Large intestine (tissue), 12 donors: ENCODE measurements around the gene WDR19. TPM values are rescaled to one million over a fixed set of nuclear protein-coding genes. Genes with fewer than 3 reads are reported as not detected.
A peak's percentile ranks its signal among the peaks of the same experiment; 100 is the strongest.
"Not testable (repeated sequence)": the region's sequence is repeated elsewhere in the genome, so short reads cannot be mapped to it uniquely, and the experiment has no call there.

Experiments
- DNase-seq, 2 donors: peaks; one replicate each; pipeline versions ENCODE4 v3.0.0 to v3.0.0-alpha.2; 2013
- H3K27ac ChIP-seq: one replicate; pipeline ENCODE4 v1.5.1; 2013; ENCODE audit warnings: low read length
- H3K27me3 ChIP-seq: 2 replicates; pipeline ENCODE4 v1.6.1; 2013; ENCODE audit warnings: low read length; ENCODE audit not compliant: control insufficient read depth, insufficient read depth
- H3K36me3 ChIP-seq: 2 replicates; pipeline ENCODE4 v1.6.1; 2013; ENCODE audit warnings: low read length; ENCODE audit not compliant: control insufficient read depth, insufficient read depth
- H3K4me1 ChIP-seq: one replicate; pipeline ENCODE4 v1.6.1; 2013; ENCODE audit warnings: low read length; ENCODE audit not compliant: control insufficient read depth, insufficient read depth
- H3K4me3 ChIP-seq: one replicate; pipeline ENCODE4 v1.5.1; 2013; ENCODE audit warnings: low read length
- H3K9me3 ChIP-seq: one replicate; pipeline ENCODE4 v1.6.1; 2013; ENCODE audit warnings: mild to moderate bottlenecking, low read depth, low read length, moderate library complexity; ENCODE audit not compliant: control insufficient read depth
- WGBS: methylation state at CpG from one replicate; pipeline ENCODE4 v1.1.5; 2013; ENCODE audit warnings: low lambda C conversion rate; ENCODE audit not compliant: insufficient coverage; 5-methylcytosine and 5-hydroxymethylcytosine counted together
- long read RNA-seq, 11 donors: transcript quantifications; one replicate each; lab custom pipeline, GENCODE V29; 2026
- polyA plus RNA-seq: library from polyadenylated mRNA; unstranded; fragments of 120-200 nt; gene quantifications from one replicate; pipeline ENCODE4 v1.2.1, GENCODE V29; 2013

Gene WDR19
- polyA plus RNA-seq, result 26.2 TPM
- long read RNA-seq, donor 1, full-length matches to known transcripts, result 1 of 1 reads
- long read RNA-seq, donor 1, partial matches to known transcripts, result 0 of 1 reads
- long read RNA-seq, donor 1, other reads (novel, unspliced or antisense), result 0 of 1 reads
- long read RNA-seq, donor 2, partial matches to known transcripts, result 0 of 3 reads
- long read RNA-seq, donor 2, other reads (novel, unspliced or antisense), result 0 of 3 reads
- long read RNA-seq, donor 3, partial matches to known transcripts, result 0 of 1 reads
- long read RNA-seq, donor 3, other reads (novel, unspliced or antisense), result 0 of 1 reads
- long read RNA-seq, donor 4, result 0 reads
- long read RNA-seq, donor 5, partial matches to known transcripts, result 0 of 2 reads
- long read RNA-seq, donor 5, other reads (novel, unspliced or antisense), result 0 of 2 reads
- long read RNA-seq, donor 6, partial matches to known transcripts, result 6 of 8 reads
- long read RNA-seq, donor 6, other reads (novel, unspliced or antisense), result 0 of 8 reads
- long read RNA-seq, donor 7, full-length matches to known transcripts, result 1 of 37 reads
- long read RNA-seq, donor 7, partial matches to known transcripts, result 36 of 37 reads
- long read RNA-seq, donor 7, other reads (novel, unspliced or antisense), result 0 of 37 reads
- long read RNA-seq, donor 8, full-length matches to known transcripts, result 1 of 1 reads
- long read RNA-seq, donor 8, partial matches to known transcripts, result 0 of 1 reads
- long read RNA-seq, donor 8, other reads (novel, unspliced or antisense), result 0 of 1 reads
- long read RNA-seq, donor 9, partial matches to known transcripts, result 0 of 1 reads
- long read RNA-seq, donor 9, other reads (novel, unspliced or antisense), result 0 of 1 reads
- long read RNA-seq, donor 10, partial matches to known transcripts, result 0 of 2 reads
- long read RNA-seq, donor 10, other reads (novel, unspliced or antisense), result 0 of 2 reads
- long read RNA-seq, donor 11, result 0 reads

DNA sequence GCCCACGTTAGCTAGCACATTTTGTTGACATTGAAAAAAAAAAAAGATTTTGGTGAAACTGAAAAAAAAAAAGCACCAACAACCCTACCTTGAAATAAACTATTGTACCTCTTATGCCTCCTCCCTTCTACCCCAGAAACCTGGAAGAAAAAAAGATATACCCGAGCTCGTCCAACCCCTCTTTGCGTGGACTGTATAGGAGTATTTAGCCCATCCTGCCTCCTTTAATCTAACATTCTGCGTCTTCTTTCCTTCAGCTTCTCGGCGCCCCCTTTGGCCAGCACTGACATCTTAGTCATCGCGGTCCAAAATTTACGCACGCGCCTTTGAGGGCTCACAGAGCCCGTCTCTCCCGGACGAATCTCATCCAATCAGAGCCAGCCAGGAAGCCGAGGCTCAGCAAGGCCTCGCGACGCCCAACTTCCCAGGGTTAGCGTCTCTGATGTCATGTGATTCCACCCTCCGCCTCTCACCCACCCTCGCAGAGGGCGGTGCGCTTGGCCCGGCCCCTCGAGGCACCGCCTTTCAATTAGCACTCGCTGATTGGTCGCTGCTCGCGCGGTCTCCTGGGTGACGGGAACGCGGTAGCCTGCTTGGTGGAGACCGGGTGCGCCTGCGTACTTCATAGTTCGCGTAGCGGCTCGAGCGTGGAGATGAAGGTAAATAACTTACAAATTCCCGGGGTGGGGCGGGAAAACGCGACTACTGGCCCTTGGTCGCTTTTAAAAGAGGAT, at the start of gene WDR19:
Gene WDR19 (plus strand): TSS at position 625 of the 734 bp plus-strand sequence. CDS start 29 bp downstream, at position 654.
- peak within 1 kb of the TSS; percentile 67 for H3K4me3 ChIP-seq
- no CpG with 5 or more reads among the region's 48 CpGs for WGBS
- no peaks in the 10 kb centered on the region for H3K9me3 ChIP-seq
- H3K36me3 ChIP-seq, result no peaks in the 10 kb centered on the region
- no peaks in the 10 kb centered on the region for H3K27me3 ChIP-seq
- no peaks in the 10 kb centered on the region for H3K4me1 ChIP-seq
- peak within 1 kb of the TSS; percentile 52 for H3K27ac ChIP-seq
- peak; percentile 99 to 100 for DNase-seq

DNA sequence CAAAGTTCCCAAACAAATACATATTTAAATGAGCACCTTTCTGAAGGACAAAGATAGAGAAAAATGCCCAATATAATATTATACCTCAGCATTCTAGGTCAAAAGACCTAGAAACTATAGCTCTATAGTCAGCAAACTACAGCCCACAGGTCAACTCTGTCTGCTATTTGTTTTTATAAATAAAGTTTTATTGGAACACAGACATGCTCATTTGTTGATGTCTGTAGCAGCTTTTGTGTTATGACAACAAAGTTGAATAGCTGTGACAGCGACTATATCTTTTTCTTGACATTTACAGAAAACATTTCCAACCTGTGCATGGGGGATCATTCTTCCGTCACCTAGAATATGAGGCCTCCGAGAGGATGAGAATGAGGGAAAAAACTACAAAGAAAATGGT, 48.7 kb upstream of the WDR19 start:
- no peak for DNase-seq
- 100% methylated on average over 2 of the region's 3 CpGs for WGBS
- H3K4me1 ChIP-seq, result peaks cover 5% of the 10 kb centered on the region
- H3K4me3 ChIP-seq, result no peak overlapping the region
- H3K27ac ChIP-seq, result no peak overlapping the region
- no peaks in the 10 kb centered on the region for H3K27me3 ChIP-seq
- no peaks in the 10 kb centered on the region for H3K9me3 ChIP-seq
- no peaks in the 10 kb centered on the region for H3K36me3 ChIP-seq

DNA sequence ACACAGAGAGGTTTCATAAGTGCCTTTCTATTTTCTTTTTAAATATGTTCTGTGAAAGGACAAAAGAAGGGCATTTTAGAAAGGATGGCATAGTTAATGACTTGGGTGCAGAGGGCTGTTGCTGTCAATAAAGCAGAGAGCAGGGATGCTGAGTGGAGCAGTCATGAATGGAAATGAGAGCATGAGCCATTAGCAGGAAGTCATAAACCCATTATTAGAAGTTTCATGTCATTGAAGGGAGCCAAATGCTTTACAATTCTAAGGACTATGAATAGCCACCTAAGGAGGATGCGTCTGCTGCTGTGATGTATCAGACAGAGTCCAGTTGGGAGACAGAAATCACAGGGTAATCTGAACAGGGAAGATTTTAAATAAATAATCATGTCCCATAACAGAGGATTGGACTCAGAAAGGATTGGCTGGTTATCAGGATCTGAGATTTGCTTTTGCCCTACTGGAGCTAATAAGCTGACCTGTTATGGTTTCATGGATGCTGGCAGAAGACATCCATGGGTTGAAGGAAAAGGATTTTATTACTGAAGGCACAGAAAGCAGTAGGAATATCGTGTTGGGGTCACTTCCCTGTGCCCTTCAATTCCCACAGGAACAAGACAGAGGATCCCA, 47.5 kb upstream of the WDR19 start:
- Histone ChIP-seq H3K27me3 (no peaks in the 10 kb centered on the region), H3K9me3 (no peaks in the 10 kb centered on the region), H3K4me1 (peaks cover 5% of the 10 kb centered on the region), H3K27ac (peak overlapping the region; percentile 52), H3K4me3 (no peak overlapping the region), H3K36me3 (no peaks in the 10 kb centered on the region)
- no CpG with 5 or more reads among the region's 2 CpGs for WGBS
- peak; percentile 16 to 32 for DNase-seq

DNA sequence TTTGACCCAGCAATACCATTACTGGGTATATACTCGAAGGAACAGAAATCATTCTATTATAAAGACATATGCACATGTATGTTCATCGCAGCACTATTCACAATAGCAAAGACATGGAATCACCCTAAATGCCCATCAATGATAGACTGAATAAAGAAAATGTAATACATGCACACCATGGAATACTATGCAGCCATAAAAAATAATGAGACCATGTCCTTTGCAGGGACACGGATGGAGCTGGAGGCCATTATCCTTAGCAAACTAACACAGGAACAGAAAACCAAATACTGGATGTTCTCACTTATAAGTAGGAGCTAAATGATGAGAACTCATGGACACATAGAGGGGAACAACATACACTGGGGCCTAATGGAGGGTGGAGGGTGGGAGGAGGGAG, 44.1 kb upstream of the WDR19 start:
- not testable (repeated sequence) for H3K9me3 ChIP-seq, H3K36me3 ChIP-seq, H3K4me1 ChIP-seq, H3K4me3 ChIP-seq, H3K27me3 ChIP-seq, DNase-seq, H3K27ac ChIP-seq
- no CpG with 5 or more reads among the region's 3 CpGs for WGBS

DNA sequence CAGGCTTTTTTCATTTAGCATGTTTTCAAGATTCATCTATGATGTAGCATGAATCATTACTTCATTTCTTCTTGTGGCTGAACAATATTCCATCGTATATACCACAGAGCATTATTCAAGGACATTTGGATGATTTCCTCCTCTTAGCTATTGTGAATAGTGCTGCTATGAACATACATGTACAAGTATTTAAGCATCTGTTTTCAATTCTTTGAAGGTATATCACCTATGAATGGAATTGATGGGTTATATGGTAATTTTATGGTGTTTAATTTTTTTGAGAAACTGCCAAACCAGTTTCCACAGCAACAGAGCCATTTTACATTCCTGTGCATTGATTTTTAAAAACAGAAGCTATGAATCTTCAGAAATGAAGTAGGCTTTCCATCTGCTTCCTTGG, 36.1 kb upstream of the WDR19 start:
- no peaks in the 10 kb centered on the region for H3K4me1 ChIP-seq
- no peaks in the 10 kb centered on the region for H3K9me3 ChIP-seq
- no peaks in the 10 kb centered on the region for H3K27me3 ChIP-seq
- no peak for DNase-seq
- no peaks in the 10 kb centered on the region for H3K36me3 ChIP-seq
- no peak overlapping the region for H3K4me3 ChIP-seq
- H3K27ac ChIP-seq, result no peak overlapping the region
- no CpG with 5 or more reads among the region's 1 CpG for WGBS

DNA sequence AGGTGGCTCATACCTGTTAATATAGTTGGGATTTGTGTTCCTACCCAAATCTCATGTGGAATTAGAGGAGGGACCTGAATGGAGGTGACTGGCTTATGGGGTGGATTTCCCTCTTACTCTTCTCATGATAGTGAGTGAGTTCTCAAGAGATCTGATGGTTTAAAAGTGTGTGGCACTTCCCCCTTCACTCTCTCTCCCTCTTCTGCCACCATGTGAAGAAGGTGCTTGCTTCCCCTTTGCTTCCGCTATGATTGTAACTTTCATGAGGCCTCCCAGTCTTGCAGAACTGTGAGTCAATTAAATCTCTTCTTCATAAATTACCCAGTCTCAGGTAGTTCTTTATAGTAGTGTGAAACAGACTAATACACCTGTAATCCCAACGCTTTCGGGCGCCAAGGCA, 28.3 kb upstream of the WDR19 start:
- Histone ChIP-seq H3K27me3 (no peaks in the 10 kb centered on the region), H3K27ac (no peak overlapping the region), H3K4me1 (no peaks in the 10 kb centered on the region), H3K36me3 (no peaks in the 10 kb centered on the region), H3K9me3 (no peaks in the 10 kb centered on the region), H3K4me3 (no peak overlapping the region)
- no peak for DNase-seq
- WGBS, result no CpG with 5 or more reads among the region's 4 CpGs

DNA sequence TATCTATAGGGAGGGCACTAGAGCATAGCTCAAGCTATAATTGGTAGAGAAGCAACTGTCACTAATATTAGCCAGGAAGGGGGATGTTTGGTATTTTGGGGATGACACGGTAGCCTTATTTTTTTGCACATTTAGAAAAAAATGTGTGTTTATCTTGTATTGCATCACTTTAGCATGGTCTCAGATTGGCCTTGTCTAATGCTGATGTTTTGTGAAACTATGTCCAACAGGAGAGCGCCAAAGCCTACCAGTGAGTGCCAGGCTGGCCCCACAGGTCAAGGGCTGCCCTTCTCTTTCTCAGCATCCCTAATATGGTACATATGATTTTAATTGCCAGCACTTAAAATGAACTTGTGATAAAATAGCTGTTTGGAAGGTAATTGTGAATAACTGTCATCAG, 24.8 kb upstream of the WDR19 start:
- no peaks in the 10 kb centered on the region for H3K9me3 ChIP-seq
- H3K4me1 ChIP-seq, result no peaks in the 10 kb centered on the region
- no CpG with 5 or more reads among the region's 2 CpGs for WGBS
- no peak overlapping the region for H3K4me3 ChIP-seq
- DNase-seq, result no peak
- no peak overlapping the region for H3K27ac ChIP-seq
- H3K36me3 ChIP-seq, result no peaks in the 10 kb centered on the region
- H3K27me3 ChIP-seq, result no peaks in the 10 kb centered on the region

DNA sequence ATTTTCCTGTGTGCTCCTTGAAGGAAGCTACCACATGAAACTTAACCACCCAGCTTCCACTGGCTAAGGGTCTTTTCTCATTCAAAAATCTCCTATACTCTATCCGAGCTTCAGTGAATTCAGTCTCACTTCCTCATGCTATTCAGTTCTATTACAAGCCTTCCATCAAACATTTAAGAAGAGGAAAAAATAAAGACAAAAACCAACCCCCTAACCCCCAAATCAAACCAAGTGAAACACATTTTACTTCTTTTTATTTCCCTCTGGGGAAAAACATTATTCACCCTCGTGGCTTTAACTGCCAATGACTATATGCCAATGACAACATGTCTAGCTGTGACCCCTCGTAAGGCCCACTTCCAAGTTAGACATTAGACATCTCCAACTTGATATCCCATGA, 16.2 kb upstream of the WDR19 start:
- Histone ChIP-seq H3K4me3 (no peak overlapping the region), H3K27ac (no peak overlapping the region), H3K9me3 (no peaks in the 10 kb centered on the region), H3K36me3 (no peaks in the 10 kb centered on the region), H3K27me3 (no peaks in the 10 kb centered on the region), H3K4me1 (no peaks in the 10 kb centered on the region)
- no peak for DNase-seq
- 92% methylated on average over 2 of the region's 3 CpGs for WGBS

DNA sequence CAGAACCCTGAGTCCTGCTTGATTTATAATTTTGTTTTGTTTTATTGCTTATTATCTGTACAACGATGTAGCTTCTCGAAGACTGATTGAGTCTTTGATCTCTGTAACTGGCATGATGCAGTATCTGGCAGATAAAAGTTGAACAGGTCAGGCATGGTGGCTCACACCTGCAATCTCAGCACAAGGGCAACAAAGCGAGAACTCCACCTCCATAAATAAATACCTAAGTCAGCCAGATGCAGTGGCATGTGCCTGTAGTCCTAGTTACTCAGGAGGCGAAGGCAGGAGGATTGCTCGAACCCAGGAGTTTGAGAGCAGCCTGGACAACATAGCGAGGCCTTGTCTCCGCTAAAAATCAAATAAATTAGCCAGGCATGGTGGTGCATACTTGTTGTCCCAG, 15.7 kb upstream of the WDR19 start:
- WGBS, result no CpG with 5 or more reads among the region's 7 CpGs
- H3K9me3 ChIP-seq, result no peaks in the 10 kb centered on the region
- H3K4me3 ChIP-seq, result no peak overlapping the region
- DNase-seq, result no peak
- no peaks in the 10 kb centered on the region for H3K27me3 ChIP-seq
- no peaks in the 10 kb centered on the region for H3K36me3 ChIP-seq
- no peak overlapping the region for H3K27ac ChIP-seq
- no peaks in the 10 kb centered on the region for H3K4me1 ChIP-seq

DNA sequence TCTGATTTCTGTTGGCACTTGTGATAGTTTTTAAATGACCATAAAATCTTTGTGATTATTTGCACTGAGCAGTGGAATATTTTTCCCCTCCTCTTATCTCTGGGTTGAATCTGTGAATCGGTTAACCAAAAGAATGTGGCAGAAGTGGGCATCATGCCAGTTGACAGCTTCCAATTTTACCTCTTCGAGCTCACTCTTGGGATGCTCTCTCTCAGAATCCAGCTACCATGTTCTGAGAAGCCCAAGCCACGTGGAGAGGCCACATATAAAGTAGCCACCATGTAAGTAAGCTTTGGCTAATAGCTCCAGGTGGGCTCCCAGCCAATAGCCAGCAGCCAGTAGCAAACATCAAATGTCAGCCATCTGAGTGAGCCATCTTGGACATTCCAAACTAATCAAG, 12.9 kb upstream of the WDR19 start:
- WGBS, result 100% methylated on average over 1 of the region's 3 CpGs

More for the DNA sequence above, 12.9 kb upstream of the WDR19 start:
- Histone ChIP-seq H3K27ac (no peak overlapping the region), H3K9me3 (no peaks in the 10 kb centered on the region), H3K4me3 (no peak overlapping the region), H3K27me3 (no peaks in the 10 kb centered on the region), H3K4me1 (no peaks in the 10 kb centered on the region), H3K36me3 (no peaks in the 10 kb centered on the region)
- no peak for DNase-seq
